Neural cell (in vitro differentiated cells): ENCODE measurements around the gene ZNF358. TPM values are rescaled to one million over a fixed set of nuclear protein-coding genes. Genes with fewer than 3 reads are reported as not detected.

Source experiments
- H2AFZ ChIP-seq: fragments of 200-600, 300-800 bp; sonication (generic), shearing (Covaris generic); 2 replicates; pipeline ENCODE4 v1.6.0; 2014; ENCODE audit warnings: low read depth, mild to moderate bottlenecking, antibody characterized with exemption, low read length, moderate library complexity
- H3F3A ChIP-seq: fragments of 200-600 bp; shearing (Covaris generic); 2 replicates; pipeline ENCODE4 v1.6.1; 2016; ENCODE audit warnings: mild to moderate bottlenecking, moderate library complexity, mixed read lengths, antibody characterized with exemption, low read length; ENCODE audit not compliant: insufficient read depth, poor library complexity, severe bottlenecking
- H3K27ac ChIP-seq: fragments of 200-600, 300-800 bp; sonication (generic), shearing (Covaris generic); 2 replicates; pipeline ENCODE4 v1.5.1; 2014; ENCODE audit warnings: mild to moderate bottlenecking, low read length, moderate library complexity
- H3K27me3 ChIP-seq: fragments of 300-800, 200-600 bp; sonication (generic), shearing (Covaris generic); 2 replicates; pipeline ENCODE4 v1.6.0; 2014; ENCODE audit warnings: mild to moderate bottlenecking, low read depth, low read length, moderate library complexity; ENCODE audit not compliant: insufficient read depth
- H3K36me3 ChIP-seq: fragments of 300-800, 200-600 bp; sonication (generic), shearing (Covaris generic); 2 replicates; pipeline ENCODE4 v1.5.1; 2014; ENCODE audit warnings: mild to moderate bottlenecking, antibody characterized with exemption, low read length, moderate library complexity; ENCODE audit not compliant: insufficient read depth
- H3K4me2 ChIP-seq: fragments of 300-800, 200-600 bp; sonication (generic), shearing (Covaris generic); 2 replicates; pipeline ENCODE4 v1.6.0; 2014; ENCODE audit warnings: mild to moderate bottlenecking, low read length
- H3K4me3 ChIP-seq: fragments of 300-800, 200-600 bp; sonication (generic), shearing (Covaris generic); 2 replicates; pipeline ENCODE4 v1.5.1; 2014; ENCODE audit warnings: mild to moderate bottlenecking, low read length, moderate library complexity
- H3K79me2 ChIP-seq: fragments of 200-600 bp; shearing (Covaris generic); replicated peaks from 2 replicates; pipeline ENCODE4 v1.6.0; 2014; ENCODE audit warnings: mild to moderate bottlenecking, low read length, moderate library complexity; ENCODE audit not compliant: insufficient read depth
- H3K9ac ChIP-seq: fragments of 300-800, 200-600 bp; sonication (generic), shearing (Covaris generic); 2 replicates; pipeline ENCODE4 v1.6.1; 2016; ENCODE audit warnings: mild to moderate bottlenecking, low read length, mixed read lengths
- H3K9me2 ChIP-seq: fragments of 200-600 bp; shearing (Covaris generic); 2 replicates; pipeline ENCODE4 v1.6.1; 2016; ENCODE audit warnings: mild to moderate bottlenecking, low read length, mixed read lengths; ENCODE audit not compliant: insufficient read depth
- H3K9me3 ChIP-seq: fragments of 200-600, 300-800 bp; sonication (generic), shearing (Covaris generic); 2 replicates; pipeline ENCODE4 v1.6.1; 2016; ENCODE audit warnings: mild to moderate bottlenecking, mixed run types, low read length, moderate library complexity, mixed read lengths
- H4K20me1 ChIP-seq: fragments of 200-600 bp; shearing (Covaris generic); 2 replicates; pipeline ENCODE4 v1.6.1; 2016; ENCODE audit warnings: mild to moderate bottlenecking, mixed run types; ENCODE audit not compliant: insufficient read depth
- EP300 ChIP-seq: fragments of 450-650 bp; conservative IDR thresholded peaks from 2 replicates; pipeline ENCODE4 v1.6.1; 2014; ENCODE audit warnings: antibody characterized with exemption, mild to moderate bottlenecking, moderate library complexity; ENCODE audit not compliant: poor library complexity, severe bottlenecking
- EZH2 ChIP-seq: fragments of 200-600, 300-800 bp; shearing (Covaris generic), sonication (generic); IDR thresholded peaks from 2 replicates; pipeline ENCODE4 v1.6.1; 2014; ENCODE audit warnings: antibody characterized with exemption, low read length, borderline replicate concordance, mild to moderate bottlenecking; ENCODE audit not compliant: insufficient read depth, poor library complexity, severe bottlenecking
- MXI1 ChIP-seq: fragments of 450-650 bp; conservative IDR thresholded peaks from 2 replicates; pipeline ENCODE4 v1.6.1; 2014; ENCODE audit warnings: antibody characterized with exemption, mild to moderate bottlenecking; ENCODE audit not compliant: poor library complexity, severe bottlenecking
- POLR2AphosphoS5 ChIP-seq: IDR thresholded peaks from 2 replicates; pipeline ENCODE4 v1.6.1; 2012
- RAD21 ChIP-seq: fragments of 450-650 bp; conservative IDR thresholded peaks from 2 replicates; pipeline ENCODE4 v1.6.1; 2014; ENCODE audit warnings: antibody characterized with exemption, mild to moderate bottlenecking, moderate library complexity
- SMC3 ChIP-seq: fragments of 450-650 bp; conservative IDR thresholded peaks from 2 replicates; pipeline ENCODE4 v1.6.1; 2014; ENCODE audit warnings: antibody characterized with exemption, mild to moderate bottlenecking, moderate library complexity; ENCODE audit not compliant: poor library complexity
- TAF1 ChIP-seq: IDR thresholded peaks from 2 replicates; pipeline ENCODE4 v1.6.1; 2012; ENCODE audit warnings: low read depth
- polyA plus RNA-seq: library from polyadenylated mRNA; depleted of rRNA; stranded (reverse); fragments of >200 nt; gene quantifications from 2 replicates; pipeline ENCODE4 v1.2.3, GENCODE V29; 2014
- TF ChIP-seq, protein P1 (sequence below): fragments of 450-650 bp; IDR thresholded peaks from 2 replicates; pipeline ENCODE4 v1.5.1; 2014; ENCODE audit warnings: antibody characterized with exemption, mild to moderate bottlenecking, moderate library complexity; ENCODE audit not compliant: poor library complexity, severe bottlenecking
- TF ChIP-seq, protein P2 (sequence below): IDR thresholded peaks from 2 replicates; pipeline ENCODE4 v1.6.1; 2012; ENCODE audit warnings: borderline replicate concordance

Gene ZNF358
- polyA plus RNA-seq, 1 donor from 2014 or later: 22.0 TPM

DNA sequence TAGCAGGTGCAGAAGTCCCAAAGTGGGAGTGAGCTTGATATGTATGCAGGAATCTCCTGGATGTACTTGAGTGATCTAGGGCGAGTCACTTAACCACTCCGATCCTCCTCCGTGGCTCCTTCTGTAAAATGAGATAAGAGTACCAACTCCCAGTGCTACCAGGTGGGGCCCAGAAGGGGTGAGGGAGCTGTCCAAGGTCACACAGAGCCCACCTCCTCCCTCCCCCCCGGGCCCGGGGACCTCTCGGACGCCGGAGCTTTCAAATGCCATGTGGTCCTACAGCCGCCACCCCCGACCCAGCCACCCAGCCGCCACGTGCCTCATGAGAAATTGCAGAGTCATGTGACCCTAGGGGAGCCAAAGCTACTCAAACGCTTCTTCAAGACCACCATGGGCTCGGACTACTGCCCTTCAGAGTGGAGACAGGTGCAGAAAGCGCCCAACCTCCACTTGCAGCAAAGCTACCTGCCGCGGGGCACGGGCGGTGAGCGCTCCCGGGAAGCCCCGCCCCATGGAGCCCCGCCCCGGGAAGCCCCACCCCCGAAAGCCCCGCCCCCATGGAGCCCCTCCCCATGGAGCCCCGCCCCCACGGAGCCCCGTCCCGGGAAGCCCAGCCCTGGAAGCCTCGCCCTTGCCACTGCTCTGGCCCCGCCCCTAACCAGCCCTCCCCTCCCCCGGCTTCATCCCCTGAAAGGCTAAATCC lies 10.1 kb upstream of the ZNF358 start:
- Histone ChIP-seq H2AFZ (no peak overlapping the region), H3K9ac (no peak overlapping the region), H3K36me3 (no peaks in the 10 kb centered on the region), H3F3A (no peaks in the 10 kb centered on the region), H3K27ac (no peak overlapping the region), H3K9me3 (no peaks in the 10 kb centered on the region), H4K20me1 (no peaks in the 10 kb centered on the region), H3K9me2 (no peaks in the 10 kb centered on the region), H3K4me3 (no peak overlapping the region), H3K27me3 (no peaks in the 10 kb centered on the region), H3K79me2 (no peaks in the 10 kb centered on the region), H3K4me2 (no peak overlapping the region)
- no peak for TF ChIP-seq EZH2
- no peak for TF ChIP-seq POLR2AphosphoS5
- no peak for TF ChIP-seq EP300
- no peak for TF ChIP-seq RAD21
- no peak for TF ChIP-seq SMC3
- TF ChIP-seq TAF1: no peak
- TF ChIP-seq, protein P1, sequence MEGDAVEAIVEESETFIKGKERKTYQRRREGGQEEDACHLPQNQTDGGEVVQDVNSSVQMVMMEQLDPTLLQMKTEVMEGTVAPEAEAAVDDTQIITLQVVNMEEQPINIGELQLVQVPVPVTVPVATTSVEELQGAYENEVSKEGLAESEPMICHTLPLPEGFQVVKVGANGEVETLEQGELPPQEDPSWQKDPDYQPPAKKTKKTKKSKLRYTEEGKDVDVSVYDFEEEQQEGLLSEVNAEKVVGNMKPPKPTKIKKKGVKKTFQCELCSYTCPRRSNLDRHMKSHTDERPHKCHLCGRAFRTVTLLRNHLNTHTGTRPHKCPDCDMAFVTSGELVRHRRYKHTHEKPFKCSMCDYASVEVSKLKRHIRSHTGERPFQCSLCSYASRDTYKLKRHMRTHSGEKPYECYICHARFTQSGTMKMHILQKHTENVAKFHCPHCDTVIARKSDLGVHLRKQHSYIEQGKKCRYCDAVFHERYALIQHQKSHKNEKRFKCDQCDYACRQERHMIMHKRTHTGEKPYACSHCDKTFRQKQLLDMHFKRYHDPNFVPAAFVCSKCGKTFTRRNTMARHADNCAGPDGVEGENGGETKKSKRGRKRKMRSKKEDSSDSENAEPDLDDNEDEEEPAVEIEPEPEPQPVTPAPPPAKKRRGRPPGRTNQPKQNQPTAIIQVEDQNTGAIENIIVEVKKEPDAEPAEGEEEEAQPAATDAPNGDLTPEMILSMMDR: no peak
- TF ChIP-seq MXI1: no peak
- TF ChIP-seq, protein P2, sequence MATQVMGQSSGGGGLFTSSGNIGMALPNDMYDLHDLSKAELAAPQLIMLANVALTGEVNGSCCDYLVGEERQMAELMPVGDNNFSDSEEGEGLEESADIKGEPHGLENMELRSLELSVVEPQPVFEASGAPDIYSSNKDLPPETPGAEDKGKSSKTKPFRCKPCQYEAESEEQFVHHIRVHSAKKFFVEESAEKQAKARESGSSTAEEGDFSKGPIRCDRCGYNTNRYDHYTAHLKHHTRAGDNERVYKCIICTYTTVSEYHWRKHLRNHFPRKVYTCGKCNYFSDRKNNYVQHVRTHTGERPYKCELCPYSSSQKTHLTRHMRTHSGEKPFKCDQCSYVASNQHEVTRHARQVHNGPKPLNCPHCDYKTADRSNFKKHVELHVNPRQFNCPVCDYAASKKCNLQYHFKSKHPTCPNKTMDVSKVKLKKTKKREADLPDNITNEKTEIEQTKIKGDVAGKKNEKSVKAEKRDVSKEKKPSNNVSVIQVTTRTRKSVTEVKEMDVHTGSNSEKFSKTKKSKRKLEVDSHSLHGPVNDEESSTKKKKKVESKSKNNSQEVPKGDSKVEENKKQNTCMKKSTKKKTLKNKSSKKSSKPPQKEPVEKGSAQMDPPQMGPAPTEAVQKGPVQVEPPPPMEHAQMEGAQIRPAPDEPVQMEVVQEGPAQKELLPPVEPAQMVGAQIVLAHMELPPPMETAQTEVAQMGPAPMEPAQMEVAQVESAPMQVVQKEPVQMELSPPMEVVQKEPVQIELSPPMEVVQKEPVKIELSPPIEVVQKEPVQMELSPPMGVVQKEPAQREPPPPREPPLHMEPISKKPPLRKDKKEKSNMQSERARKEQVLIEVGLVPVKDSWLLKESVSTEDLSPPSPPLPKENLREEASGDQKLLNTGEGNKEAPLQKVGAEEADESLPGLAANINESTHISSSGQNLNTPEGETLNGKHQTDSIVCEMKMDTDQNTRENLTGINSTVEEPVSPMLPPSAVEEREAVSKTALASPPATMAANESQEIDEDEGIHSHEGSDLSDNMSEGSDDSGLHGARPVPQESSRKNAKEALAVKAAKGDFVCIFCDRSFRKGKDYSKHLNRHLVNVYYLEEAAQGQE: no peak

DNA sequence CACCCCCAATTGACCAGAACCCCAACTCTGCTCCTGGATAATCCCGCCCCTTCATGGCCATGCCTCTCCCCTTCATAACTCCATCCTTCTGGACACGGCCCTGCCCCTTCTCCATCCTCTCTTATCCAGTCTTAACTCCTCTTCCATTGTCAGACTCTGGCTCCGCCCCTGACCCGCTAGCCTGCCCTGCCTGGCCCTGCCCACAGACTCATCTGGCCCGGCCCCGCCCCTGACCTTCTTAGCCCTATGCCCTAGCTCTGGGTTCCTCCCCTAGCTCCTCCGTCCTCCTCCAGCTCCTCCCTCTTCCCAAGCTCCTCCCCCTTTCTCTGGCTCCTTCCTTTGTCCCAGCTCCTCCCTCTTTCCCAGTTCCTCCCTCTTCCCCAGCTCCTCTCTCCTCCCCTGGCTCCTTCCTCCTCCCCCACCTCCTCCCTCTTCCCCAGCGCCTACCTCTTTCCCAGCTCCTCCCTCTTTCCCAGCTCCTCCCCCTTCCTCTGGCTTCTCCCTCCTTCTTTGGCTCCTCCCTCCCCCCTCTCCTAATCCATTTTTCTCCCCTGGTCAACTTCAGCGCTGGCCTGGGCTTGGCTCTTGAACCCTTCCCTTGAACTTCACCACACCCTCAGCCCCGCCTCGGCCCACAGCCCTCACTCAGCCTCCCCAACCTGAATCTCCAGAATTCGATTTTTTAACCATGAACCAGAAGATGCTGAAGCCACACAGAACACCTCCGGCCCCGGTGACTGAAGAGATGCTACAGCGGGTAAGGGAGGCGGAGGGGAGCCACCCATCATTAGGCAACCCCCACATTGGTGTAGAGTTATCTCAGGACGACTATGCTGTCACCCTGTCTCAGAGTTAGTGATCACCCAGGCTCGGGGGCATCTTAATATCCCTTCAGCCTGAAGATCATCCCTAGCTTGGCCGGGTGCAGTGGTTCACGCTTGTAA lies 9.2 kb upstream of the ZNF358 start:
- Histone ChIP-seq H3K4me3 (no peak overlapping the region), H3K79me2 (no peaks in the 10 kb centered on the region), H4K20me1 (no peaks in the 10 kb centered on the region), H3K9me3 (no peaks in the 10 kb centered on the region), H3F3A (no peaks in the 10 kb centered on the region), H3K36me3 (no peaks in the 10 kb centered on the region), H3K9ac (no peak overlapping the region), H3K4me2 (no peak overlapping the region), H2AFZ (no peak overlapping the region), H3K27ac (no peak overlapping the region), H3K27me3 (no peaks in the 10 kb centered on the region), H3K9me2 (no peaks in the 10 kb centered on the region)
- TF ChIP-seq, protein P1: no peak
- TF ChIP-seq POLR2AphosphoS5 (no peak), SMC3 (no peak), EP300 (no peak), TAF1 (no peak), MXI1 (no peak), EZH2 (no peak), RAD21 (no peak)
- TF ChIP-seq, protein P2: no peak
